HG03342 (cell line): ENCODE data around the gene KIAA1614.
"Not testable (repeated sequence)": the region's sequence is repeated elsewhere in the genome, so short reads cannot be mapped to it uniquely, and the experiment has no call there.

Source experiments
- ATAC-seq: cut with Tn5 transposase; IDR thresholded peaks from one replicate; pipeline ENCODE4 v1.9.1; 2021; ENCODE audit warnings: mild to moderate bottlenecking, moderate library complexity; ENCODE audit not compliant: unreplicated experiment

The KIAA1614 gene

GRCh38 chr1:180954005-180954800 lies 41.5 kb downstream of the KIAA1614 start:
- peak; percentile 68 for ATAC-seq

- no peak for ATAC-seq
Measured at GRCh38 chr1:180954801-180955165, 42.1 kb downstream of the KIAA1614 start.

- ATAC-seq, result no peak
Measured at GRCh38 chr1:180956028-180956640, 43.4 kb downstream of the KIAA1614 start.

GRCh38 chr1:180959620-180960019 lies 46.9 kb downstream of the KIAA1614 start:
- ATAC-seq, result not testable (repeated sequence)

- ATAC-seq, result no peak
Measured at GRCh38 chr1:180961622-180962021, 48.9 kb downstream of the KIAA1614 start.

- ATAC-seq, result no peak
Measured at GRCh38 chr1:180962178-180962577, 49.5 kb downstream of the KIAA1614 start.

GRCh38 chr1:180964056-180964455 lies 51.4 kb downstream of the KIAA1614 start:
- ATAC-seq, result no peak

GRCh38 chr1:180964595-180964994 lies 51.9 kb downstream of the KIAA1614 start:
- no peak for ATAC-seq

GRCh38 chr1:180966312-180966711 lies 53.6 kb downstream of the KIAA1614 start:
- no peak for ATAC-seq

- no peak for ATAC-seq
Measured at GRCh38 chr1:180966744-180967536, 54.2 kb downstream of the KIAA1614 start.

GRCh38 chr1:180967558-180967957 lies 54.9 kb downstream of the KIAA1614 start:
- ATAC-seq, result no peak

- ATAC-seq, result not testable (repeated sequence)
Measured at GRCh38 chr1:180968834-180969233, 56.1 kb downstream of the KIAA1614 start.

- ATAC-seq, result no peak
Measured at GRCh38 chr1:180969434-180969833, 56.7 kb downstream of the KIAA1614 start.

GRCh38 chr1:180970333-180971079 lies 57.8 kb downstream of the KIAA1614 start:
- ATAC-seq, result no peak

GRCh38 chr1:180971273-180971997 lies 58.7 kb downstream of the KIAA1614 start:
- no peak for ATAC-seq

- ATAC-seq, result no peak
Measured at GRCh38 chr1:180973369-180973768, 60.7 kb downstream of the KIAA1614 start.

GRCh38 chr1:180974236-180974635 lies 61.5 kb downstream of the KIAA1614 start:
- no peak for ATAC-seq

- no peak for ATAC-seq
Measured at GRCh38 chr1:180975551-180975950, 62.9 kb downstream of the KIAA1614 start.

- no peak for ATAC-seq
Measured at GRCh38 chr1:180976191-180976590, 63.5 kb downstream of the KIAA1614 start.

- no peak for ATAC-seq
Measured at GRCh38 chr1:180976732-180977357, 64.1 kb downstream of the KIAA1614 start.
